EL (cell line): ENCODE measurements around the gene NEMF.
"Not testable (repeated sequence)": the region's sequence is repeated elsewhere in the genome, so short reads cannot be mapped to it uniquely, and the experiment has no call there.

Experiments used
- DNase-seq: peaks from one replicate; pipeline ENCODE4 v3.0.0-alpha.2; 2016

Gene NEMF, protein sequence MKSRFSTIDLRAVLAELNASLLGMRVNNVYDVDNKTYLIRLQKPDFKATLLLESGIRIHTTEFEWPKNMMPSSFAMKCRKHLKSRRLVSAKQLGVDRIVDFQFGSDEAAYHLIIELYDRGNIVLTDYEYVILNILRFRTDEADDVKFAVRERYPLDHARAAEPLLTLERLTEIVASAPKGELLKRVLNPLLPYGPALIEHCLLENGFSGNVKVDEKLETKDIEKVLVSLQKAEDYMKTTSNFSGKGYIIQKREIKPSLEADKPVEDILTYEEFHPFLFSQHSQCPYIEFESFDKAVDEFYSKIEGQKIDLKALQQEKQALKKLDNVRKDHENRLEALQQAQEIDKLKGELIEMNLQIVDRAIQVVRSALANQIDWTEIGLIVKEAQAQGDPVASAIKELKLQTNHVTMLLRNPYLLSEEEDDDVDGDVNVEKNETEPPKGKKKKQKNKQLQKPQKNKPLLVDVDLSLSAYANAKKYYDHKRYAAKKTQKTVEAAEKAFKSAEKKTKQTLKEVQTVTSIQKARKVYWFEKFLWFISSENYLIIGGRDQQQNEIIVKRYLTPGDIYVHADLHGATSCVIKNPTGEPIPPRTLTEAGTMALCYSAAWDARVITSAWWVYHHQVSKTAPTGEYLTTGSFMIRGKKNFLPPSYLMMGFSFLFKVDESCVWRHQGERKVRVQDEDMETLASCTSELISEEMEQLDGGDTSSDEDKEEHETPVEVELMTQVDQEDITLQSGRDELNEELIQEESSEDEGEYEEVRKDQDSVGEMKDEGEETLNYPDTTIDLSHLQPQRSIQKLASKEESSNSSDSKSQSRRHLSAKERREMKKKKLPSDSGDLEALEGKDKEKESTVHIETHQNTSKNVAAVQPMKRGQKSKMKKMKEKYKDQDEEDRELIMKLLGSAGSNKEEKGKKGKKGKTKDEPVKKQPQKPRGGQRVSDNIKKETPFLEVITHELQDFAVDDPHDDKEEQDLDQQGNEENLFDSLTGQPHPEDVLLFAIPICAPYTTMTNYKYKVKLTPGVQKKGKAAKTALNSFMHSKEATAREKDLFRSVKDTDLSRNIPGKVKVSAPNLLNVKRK

DNA sequence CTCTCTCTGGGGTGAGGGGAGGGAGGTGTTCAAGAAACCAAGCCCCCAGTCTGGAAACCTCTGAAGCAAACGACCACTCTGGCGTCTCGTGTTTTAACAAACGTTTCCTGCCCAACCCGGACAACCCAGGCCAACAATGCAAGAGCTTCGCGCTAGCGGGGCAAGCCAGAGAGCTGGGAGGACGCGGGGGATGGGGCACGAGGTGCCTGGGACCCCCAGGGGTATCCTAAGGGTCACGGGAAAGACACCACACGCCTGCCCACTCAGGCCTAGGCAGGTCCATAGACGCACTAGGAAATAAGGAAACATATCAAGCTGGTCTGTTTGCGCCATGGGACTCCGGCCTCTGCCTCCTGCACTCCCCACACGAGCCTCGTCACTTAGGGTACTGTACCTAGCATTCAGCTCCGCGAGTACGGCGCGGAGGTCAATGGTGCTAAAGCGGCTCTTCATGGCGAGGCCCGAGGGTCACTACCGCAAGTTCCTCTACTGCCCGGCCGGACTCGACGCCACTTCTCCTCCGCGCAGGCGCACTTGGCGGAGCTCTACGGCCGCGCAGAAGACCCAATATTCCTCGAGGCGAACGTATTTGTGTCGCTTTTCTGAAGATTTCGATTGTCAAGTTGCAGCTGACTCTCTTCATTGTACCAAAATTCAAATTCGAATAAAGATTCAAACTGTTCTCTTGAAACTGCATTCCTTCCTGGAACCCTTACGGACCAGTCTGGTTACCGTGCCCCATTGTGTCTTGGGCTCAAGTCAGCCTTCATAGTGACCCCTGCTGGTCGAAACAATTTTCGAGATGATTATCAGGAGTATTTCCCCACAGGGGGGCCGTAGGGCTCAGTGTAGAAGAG is at the start of gene NEMF:
TSS of gene NEMF (minus strand) at position 488 of the 857 bp plus-strand sequence. CDS start at position 453, 35 bp downstream.
- DNase-seq, result peak; percentile 89

DNA sequence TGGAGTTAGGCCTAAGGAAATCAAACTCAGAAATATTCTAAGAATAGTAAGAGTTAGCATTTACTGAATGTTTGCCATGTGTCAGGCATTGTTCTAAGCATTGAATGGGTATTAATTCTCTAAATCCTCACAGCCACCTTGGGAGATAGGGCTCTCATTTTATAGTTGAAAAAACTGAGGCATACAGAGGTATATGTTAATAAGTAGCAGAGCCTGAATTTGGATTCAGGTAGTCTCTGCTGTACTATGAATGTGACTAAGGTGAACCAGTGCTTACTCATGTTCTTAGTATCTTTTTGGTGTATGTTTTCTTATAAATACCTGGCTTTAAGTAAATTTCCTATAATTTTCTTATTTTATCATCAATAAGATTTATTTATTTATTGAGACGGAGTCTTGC is 48.4 kb upstream of the NEMF start:
- no peak for DNase-seq

DNA sequence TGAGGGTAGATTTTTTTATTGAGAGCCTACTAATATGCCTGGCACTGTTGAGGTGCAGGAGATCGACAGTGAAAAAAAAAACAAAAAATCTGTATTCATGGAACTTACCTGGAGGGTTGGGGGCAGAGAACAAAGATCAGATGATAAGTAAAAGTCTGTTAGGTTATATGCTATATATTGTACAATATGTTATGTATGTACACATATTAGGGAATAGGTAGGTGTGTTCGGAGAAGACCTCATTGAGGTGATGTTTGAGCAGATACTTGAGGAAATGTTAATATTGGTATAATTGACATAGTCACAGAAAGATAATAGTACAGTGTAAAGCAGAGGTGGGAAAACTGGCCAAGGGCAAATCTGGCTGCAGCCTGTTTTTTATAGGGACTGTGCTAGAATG is 45.9 kb upstream of the NEMF start:
- no peak for DNase-seq

DNA sequence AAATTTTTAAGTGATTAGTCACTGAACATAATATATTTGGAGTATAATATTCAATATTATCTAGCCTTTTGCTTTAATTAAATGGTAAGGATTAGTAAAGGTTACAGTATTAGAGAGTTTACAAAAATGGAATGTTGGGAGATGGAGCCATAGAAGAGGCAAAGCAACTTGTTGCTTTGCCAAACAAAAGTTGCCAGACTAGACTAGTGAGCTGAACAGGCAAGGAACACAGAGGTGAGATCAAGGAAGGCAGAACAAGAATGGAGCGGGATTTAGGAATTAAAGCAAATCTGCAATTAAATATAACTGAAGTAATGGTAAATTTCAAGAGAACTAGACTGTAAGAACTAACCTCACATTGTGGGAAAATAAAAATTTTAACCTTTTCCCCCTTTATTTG is 45.4 kb upstream of the NEMF start:
- DNase-seq, result no peak

DNA sequence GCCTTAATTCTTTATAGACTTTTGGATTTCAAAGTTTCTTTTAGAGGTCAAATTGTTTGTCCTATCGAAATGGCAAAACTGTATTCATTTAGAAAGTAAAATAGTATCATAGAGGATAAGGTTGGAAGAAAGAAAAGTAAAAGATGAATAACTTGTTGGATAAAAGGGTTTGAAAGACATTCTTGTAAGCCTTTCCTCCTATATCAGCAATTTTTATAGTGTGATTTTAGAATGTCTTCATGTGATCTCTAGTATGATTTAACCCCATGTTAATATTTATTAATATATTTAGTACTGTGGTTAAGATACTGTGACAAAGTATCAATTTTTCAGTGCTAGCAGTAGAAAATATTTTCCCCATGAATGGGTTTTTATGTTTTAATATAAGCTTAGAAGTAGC is 44.8 kb upstream of the NEMF start:
- DNase-seq, result no peak

DNA sequence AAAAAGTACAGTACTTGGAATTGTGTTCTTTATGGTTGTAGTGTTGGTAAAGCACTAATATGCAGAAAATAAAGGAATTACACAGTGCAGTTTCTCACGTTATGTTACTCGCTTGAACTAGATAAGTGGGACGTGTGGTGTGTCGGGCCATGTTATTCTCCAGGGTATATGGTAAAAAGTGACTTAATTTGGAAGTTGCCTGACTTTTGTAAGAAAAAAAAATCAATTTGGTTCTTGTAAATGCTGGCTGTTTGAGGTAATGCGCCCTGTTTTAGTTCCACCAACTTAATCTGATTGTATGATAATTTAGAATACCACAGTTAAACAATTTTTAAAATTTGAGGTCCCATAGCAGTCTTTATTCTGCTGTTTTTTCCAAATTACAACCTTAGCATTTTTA is 44.4 kb upstream of the NEMF start:
- DNase-seq, result no peak

DNA sequence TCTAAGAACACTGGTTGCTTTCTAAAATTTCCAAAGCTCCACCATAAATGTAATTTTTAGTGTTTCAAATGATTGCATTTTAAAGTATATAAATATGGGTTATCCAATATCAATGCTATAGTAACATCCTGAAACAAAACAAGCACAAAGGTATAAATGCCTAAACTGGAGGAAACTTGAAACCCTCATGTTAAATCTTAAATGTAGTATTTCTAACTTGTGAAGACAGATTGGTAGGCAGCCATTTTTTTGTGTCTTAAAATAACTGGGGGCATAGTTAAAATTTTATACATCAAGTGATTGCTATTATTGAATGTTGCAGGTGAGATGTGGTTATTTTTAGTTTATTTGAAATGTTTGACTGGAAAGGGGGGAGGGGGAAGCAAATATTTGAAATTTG is 43.7 kb upstream of the NEMF start:
- not testable (repeated sequence) for DNase-seq

DNA sequence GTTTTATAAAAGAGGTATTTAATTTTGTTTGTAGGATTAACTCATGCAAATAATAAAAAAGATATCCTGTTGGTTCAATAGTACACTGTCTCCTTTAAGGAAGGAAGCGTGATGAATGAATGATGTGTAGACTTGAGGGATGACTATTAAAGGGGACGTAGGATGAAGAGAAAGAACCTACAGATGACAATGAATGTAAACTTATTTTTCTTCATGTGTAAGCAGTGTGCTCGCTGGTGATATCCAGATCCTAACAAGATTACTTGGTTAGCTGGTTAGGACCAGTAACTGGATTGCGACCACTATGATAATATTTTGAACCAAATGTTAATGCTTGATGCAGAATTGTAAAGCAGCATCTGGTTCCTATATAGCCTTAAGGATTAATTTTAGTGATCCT is 42.9 kb upstream of the NEMF start:
- DNase-seq, result peak; percentile 18

DNA sequence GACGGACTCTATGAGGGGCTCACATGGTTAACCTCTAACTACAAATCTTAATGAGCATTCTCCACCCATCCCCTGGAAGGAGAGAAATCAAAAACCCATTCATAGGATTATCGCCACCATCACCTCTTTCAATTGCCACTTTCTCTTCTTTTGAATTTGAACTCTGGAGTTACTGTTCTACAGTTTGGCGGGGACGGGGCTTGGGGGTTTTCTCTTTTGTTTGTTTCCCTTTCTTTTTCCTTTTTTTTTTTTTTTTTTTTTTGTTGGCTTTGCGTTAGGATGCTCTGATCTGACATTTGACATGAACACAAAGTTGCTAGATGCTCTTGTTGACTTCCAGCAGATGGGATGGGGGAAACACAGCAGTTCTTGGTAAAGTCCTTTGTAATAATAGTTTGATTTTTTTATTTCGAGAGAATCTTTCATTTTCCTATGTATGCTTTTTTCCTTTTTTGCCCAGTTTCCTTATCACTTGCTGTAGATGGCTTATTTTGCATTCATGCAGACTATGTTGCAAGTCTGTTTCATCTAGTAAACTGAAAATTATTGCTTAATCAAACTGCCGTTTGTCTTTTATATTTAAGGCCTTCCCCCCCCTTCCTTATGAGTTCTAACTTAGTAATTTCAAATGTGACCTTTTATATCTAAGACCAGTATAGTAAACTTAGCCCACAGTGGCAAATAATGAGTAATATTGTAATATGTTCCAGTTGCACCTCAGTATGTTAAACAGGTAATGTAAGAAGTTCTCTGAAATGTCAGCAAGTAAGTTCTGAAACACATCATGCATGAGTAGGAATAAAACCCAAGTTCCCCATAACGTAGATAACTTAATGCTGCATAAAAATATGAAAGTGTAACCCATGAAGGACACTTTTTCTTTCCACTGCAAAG is 41.9 kb upstream of the NEMF start:
- DNase-seq, result not testable (repeated sequence)

DNA sequence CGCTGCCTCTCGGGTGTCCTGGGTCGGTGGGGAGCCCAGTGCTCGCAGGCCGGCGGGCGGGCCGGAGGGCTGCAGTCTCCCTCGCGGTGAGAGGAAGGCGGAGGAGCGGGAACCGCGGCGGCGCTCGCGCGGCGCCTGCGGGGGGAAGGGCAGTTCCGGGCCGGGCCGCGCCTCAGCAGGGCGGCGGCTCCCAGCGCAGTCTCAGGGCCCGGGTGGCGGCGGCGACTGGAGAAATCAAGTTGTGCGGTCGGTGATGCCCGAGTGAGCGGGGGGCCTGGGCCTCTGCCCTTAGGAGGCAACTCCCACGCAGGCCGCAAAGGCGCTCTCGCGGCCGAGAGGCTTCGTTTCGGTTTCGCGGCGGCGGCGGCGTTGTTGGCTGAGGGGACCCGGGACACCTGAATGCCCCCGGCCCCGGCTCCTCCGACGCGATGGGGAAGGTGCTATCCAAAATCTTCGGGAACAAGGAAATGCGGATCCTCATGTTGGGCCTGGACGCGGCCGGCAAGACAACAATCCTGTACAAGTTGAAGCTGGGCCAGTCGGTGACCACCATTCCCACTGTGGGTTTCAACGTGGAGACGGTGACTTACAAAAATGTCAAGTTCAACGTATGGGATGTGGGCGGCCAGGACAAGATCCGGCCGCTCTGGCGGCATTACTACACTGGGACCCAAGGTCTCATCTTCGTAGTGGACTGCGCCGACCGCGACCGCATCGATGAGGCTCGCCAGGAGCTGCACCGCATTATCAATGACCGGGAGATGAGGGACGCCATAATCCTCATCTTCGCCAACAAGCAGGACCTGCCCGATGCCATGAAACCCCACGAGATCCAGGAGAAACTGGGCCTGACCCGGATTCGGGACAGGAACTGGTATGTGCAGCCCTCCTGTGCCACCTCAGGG is 41.0 kb upstream of the NEMF start:
- DNase-seq, result peak; percentile 38

DNA sequence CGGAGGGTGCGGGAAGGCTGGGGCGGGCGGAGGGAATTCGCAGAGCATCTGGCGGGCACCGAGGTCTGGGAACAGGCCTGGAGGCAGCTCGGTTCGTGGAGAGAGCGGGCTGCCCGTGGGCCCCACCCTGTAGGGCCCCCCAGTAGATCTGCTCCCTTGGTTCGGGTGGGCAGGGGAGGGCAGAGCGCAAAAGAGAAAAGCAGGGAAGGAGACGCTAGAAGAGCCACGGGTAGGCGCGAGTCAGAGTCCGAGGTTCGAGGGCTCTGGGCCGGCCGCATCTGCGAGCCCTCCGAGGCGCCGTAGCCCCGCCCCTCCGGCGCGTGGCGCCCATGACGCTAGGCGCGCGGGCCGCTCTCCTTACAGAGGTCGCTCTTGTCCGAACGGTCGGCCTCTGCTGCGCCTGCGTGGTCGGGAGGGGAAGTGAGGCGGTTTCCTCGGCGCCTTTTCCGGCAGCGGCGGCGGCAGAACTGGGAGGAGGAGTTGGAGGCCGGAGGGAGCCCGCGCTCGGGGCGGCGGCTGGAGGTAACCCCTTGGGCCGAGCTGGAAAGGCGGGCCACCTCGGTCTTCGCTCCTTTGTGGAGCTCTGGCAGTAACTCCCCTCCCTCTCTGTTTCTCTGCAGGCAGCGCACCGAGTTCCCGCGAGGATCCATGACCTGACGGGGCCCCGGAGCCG is 40.2 kb upstream of the NEMF start, which contains the start of gene ARF6:
TSS of gene ARF6 (plus strand) at position 447 of the 673 bp plus-strand sequence. CDS start 655 bp downstream, outside the sequence.
- DNase-seq, result peak; percentile 98

DNA sequence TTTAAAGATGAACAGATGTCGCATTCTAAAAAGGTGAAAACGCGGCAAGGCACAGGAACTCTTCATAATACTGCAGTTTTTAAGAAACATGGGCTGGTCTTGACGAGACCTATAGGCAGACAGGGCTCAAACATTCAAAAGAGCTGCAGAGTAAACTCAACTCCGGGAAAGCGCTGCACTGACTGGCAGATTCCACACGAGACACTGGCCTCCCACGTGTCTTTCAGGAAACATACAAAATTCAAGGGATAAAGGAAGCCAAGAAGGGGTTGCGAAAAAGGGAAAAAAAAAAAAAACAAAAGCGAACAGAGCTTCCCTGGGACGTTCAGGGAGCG is 39.7 kb upstream of the NEMF start:
- DNase-seq, result peak; percentile 71

DNA sequence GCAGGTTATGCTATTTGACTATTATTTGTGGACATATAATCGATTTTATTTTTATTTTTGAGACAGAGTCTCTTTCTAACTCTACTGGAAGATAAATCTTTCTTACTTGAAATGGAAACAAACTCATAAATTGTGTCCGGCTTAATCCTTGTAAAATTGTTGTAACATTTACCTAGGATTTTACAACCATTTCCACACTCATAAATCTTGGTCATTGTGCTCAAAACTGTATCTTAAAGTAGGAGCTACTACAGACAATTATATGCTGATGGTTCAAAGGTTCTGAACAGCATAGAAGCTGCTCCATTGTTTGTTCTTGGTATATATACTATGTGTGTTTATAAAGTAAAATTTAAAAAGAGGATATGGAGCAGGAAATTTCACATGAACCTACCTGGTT is 35.7 kb upstream of the NEMF start:
- DNase-seq, result no peak

DNA sequence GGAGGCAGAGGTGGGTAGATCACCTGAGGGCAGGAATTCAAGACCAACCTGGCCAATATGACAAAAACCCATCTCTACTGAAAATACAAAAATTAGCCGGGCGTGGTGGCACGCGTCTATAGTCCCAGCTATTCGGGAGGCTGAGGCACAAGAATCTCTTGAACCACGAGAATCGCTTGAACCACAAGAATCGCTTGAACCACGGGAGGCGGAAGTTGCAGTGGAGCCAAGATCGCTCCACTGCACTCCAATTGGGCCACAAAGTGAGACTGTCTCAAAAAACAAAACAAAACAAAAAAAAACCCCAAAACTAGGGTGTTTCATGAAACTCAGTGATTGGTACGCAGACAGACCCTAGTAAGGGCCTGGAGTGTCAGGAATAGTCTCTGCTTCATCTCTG is 33.9 kb upstream of the NEMF start:
- DNase-seq, result no peak

DNA sequence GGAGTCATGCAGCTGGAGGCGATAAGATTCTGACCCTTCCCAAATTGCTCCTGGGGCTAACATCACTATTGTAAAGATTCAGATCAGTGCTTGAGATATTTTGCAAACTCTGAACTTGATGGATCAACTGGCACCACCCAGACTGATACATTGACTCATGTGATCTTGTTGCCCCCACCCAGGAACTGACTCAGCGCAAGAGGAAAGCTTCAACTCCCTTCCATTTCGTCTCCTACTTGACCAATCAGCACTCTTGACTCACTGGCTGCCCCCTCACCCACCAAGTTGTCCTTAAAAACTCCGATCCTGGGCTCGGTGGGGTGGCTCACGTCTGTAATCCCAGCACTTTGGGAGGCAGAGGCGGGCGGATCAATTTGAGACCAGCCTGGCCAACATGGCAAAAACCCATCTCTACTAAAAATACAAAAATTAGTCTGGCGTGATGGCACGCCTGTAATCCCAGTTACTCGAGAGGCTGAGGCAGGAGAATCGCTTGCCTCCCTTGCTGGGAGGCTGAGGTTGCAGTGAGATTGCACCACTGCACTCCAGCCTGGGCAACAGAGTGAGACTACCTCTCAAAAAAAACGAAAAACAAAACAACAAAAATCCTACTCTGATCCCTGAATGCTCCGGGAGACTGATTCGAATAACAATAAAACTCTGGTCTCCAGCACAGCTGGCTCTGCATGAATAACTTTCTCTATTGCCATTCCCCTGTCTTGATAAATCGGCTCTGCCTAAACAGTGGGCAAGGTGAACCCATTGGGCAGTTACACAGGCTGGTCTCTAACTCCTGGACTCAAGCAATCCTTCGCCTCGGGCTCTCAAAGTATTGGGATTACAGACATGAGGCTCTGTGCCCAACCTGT is 30.5 kb upstream of the NEMF start:
- DNase-seq, result peak; percentile 26

DNA sequence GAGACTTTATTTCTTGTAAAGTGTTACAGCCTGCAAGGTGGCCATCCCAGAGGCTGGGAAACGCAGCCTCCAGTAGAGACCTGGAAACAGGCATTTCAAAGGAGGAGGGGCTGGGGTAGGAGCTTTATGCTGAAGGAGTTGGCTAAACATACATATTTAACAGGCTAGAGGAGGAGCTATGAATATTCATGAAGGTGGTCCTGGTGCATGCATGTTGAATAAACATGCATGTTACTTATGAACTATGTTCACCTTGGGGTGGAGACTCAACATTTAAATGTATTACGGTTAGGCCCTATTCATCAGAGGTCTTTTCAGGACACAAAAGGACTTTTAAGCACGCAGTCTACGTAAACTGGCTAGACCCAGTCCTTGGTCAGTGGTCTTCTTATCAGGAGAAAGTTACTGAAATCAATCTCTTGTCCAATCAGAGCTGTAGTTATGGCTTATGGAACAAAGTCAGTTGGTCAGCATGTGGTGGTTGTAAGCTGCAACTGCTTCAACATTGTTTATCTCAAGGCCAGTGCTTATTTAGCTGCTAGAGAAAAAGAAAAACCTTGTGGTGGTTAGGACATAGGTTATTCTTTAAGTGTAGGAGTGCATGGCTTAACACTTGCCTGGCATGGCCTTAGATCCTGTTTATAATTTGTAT is 28.9 kb upstream of the NEMF start:
- DNase-seq, result no peak

DNA sequence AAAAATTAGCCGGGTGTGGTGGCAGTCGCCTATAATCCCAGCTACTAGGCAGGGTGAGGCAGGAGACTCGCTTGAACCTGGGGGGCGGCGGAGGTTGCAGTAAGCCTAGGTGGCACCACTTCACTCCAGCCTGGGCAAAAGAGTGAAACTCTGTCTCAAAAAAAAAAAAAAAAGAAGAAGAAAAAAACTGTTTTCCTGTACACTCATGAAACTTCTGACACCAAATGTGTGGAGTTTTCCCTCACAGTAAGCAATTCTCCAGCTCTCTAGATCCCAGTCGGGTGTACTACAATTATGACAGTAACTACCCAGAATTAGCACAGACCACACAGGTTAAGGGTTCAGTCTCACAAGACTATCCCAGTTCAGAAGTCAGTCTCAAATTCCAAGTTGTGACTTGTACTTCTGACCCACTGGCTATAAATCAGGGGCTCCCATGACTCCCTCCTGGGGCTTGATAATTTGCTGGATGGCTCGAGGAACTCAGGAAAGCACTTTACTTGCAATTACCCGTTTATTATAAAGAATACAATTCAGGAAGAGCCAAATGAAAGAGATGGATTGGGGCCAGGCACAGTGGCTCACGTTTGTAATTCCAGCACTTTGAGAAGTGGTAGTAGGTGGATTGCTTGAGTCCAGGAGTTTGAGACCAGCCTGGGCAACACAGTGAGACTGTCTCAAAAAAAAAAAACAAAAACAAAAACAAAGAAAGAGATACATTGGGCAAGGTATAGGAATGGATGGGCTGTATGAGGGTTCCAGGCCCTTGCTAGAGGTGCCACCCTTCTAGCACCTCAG is 27.9 kb upstream of the NEMF start:
- no peak for DNase-seq
